ENCODE measurements around the gene CSTB. TPM values are rescaled to one million over a fixed set of nuclear protein-coding genes. Genes with fewer than 3 reads are reported as not detected.

CSTB gene
- total RNA-seq, 1 experiment from 2014 or later = 57.5 TPM

- no peak overlapping the region for H3K9ac ChIP-seq (ENCODE audit: low read length)
- no peak overlapping the region for H3K4me2 ChIP-seq (ENCODE audit: low read length)
- ATAC-seq (no peak), DNase-seq (ENCODE audit: low read depth, low spot score) (no peak)
- no peak overlapping the region for H2AFZ ChIP-seq (ENCODE audit: low read depth, low read length, poor library complexity, severe bottlenecking)
- H3K4me3 ChIP-seq (replicated peaks in 1 of 2; ENCODE audit: low read depth in 1 of 2, low read length in 2 of 2) = no peak overlapping the region
- no peaks in the 10 kb centered on the region for H3K27me3 ChIP-seq (ENCODE audit: insufficient read depth, low read length)
- H3K9me2 ChIP-seq (ENCODE audit: insufficient read depth) = no peaks in the 10 kb centered on the region
- H3K79me2 ChIP-seq (ENCODE audit: insufficient read depth, low read length) = peaks cover 76% of the 10 kb centered on the region
- no TSS peak for BruUV-seq (replicated peaks)
- RAD21 ChIA-PET (ENCODE audit: low non-redundant PET in 1 of 2, low total read pairs in 2 of 2, uncharacterized antibody in 2 of 2, unreplicated experiment in 2 of 2) = no interaction called here
- H3K9me3 ChIP-seq (ENCODE audit: control insufficient read depth in 1 of 2, insufficient read depth in 1 of 2, low read depth in 1 of 2, low read length in 2 of 2) = no peaks in the 10 kb centered on the region
- CTCF ChIA-PET = no interaction called here
- TF ChIP-seq EZH2phosphoT487 (IDR thresholded peaks at IDR 0.05; ENCODE audit: borderline replicate concordance) (no peak), ZFX (IDR thresholded peaks at IDR 0.05) (no peak), FOSL1 (IDR thresholded peaks at IDR 0.05; ENCODE audit: low read depth) (no peak), RAD21 (IDR thresholded peaks at IDR 0.05; ENCODE audit: low read depth) (no peak), CBX3 (IDR thresholded peaks at IDR 0.05; ENCODE audit: low read depth) (no peak), ZNF274 (IDR thresholded peaks at IDR 0.05; ENCODE audit: low read depth, low read length) (no peak), CTCF (IDR thresholded peaks at IDR 0.05 in 2 of 3, conservative IDR thresholded peaks at IDR 0.05 in 1 of 3; ENCODE audit: borderline replicate concordance in 1 of 3, insufficient read depth in 1 of 3, low read depth in 2 of 3, low read length in 2 of 3) (no peak), SP1 (IDR thresholded peaks at IDR 0.05; ENCODE audit: low read depth) (no peak), JUND (IDR thresholded peaks at IDR 0.05) (no peak), EGR1 (IDR thresholded peaks at IDR 0.05; ENCODE audit: low read depth) (no peak), EZH2 (IDR thresholded peaks at IDR 0.05) (no peak), ZBTB33 (IDR thresholded peaks at IDR 0.05; ENCODE audit: extremely low read depth, insufficient replicate concordance, low read length) (no peak), POLR2AphosphoS5 (IDR thresholded peaks at IDR 0.05; ENCODE audit: low read depth, low read length) (no peak), YY1 (IDR thresholded peaks at IDR 0.05; ENCODE audit: extremely low read depth, insufficient replicate concordance, low read depth, low read length) (no peak), ELF1 (IDR thresholded peaks at IDR 0.05; ENCODE audit: borderline replicate concordance, low read depth) (no peak), SIN3A (IDR thresholded peaks at IDR 0.05; ENCODE audit: low read depth) (no peak), POLR2A (IDR thresholded peaks at IDR 0.05; ENCODE audit: borderline replicate concordance, extremely low read depth, insufficient read depth, insufficient read length) (no peak), CEBPB (IDR thresholded peaks at IDR 0.05; ENCODE audit: low read depth) (no peak), SRF (IDR thresholded peaks at IDR 0.05; ENCODE audit: low read depth) (no peak)
- TF ChIP-seq, protein P1, sequence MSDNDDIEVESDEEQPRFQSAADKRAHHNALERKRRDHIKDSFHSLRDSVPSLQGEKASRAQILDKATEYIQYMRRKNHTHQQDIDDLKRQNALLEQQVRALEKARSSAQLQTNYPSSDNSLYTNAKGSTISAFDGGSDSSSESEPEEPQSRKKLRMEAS (IDR thresholded peaks at IDR 0.05) = no peak
- no peak overlapping the region for H3K27ac ChIP-seq (ENCODE audit: low read depth, low read length)
- H4K20me1 ChIP-seq (ENCODE audit: insufficient read depth) = no peaks in the 10 kb centered on the region
- H3K36me3 ChIP-seq (ENCODE audit: control insufficient read depth in 1 of 2, insufficient read depth in 2 of 2, low read length in 2 of 2) = peaks cover 0 to 4% of the 10 kb centered on the region in 2 experiments; a peak in 3 of 4 replicates
- POLR2A ChIA-PET = no interaction called here
- peaks cover 2 to 9% of the 10 kb centered on the region in 2 experiments; a peak in 3 of 4 replicates for H3K4me1 ChIP-seq (ENCODE audit: control insufficient read depth in 1 of 2, insufficient read depth in 2 of 2, low read length in 2 of 2)
- intact Hi-C loops (cut with micrococcal nuclease) = no loop called here
Measured at GRCh38 chr21:43734131-43734927, 41.8 kb downstream of the CSTB start.
